Stomach (tissue), 19 donors: ENCODE data around the gene DRC3. TPM values are rescaled to one million over a fixed set of nuclear protein-coding genes. Genes with fewer than 3 reads are reported as not detected.

ENCODE experiments used
- DNase-seq, 2 donors: peaks; one replicate each; pipeline versions ENCODE4 v3.0.0 to v3.0.0-alpha.2; 2013 to 2019
- H3K27ac ChIP-seq, 5 donors: fragments of 200-600 bp in 4 of 5; sonication (generic) in 4 of 5; one replicate each; pipeline ENCODE4 v1.5.1; 2013 to 2019; ENCODE audit warnings: mild to moderate bottlenecking in 1 of 5, moderate library complexity in 1 of 5
- H3K27me3 ChIP-seq, 3 donors: fragments of 200-600 bp; sonication (generic); one replicate each; pipeline ENCODE4 v1.5.1; 2017 to 2019; ENCODE audit warnings: mixed run types in 1 of 3
- H3K36me3 ChIP-seq, 4 donors: fragments of 200-600 bp; sonication (generic); 1 replicate in 3 of 4; 2 replicates in 1 of 4; pipeline ENCODE4 v1.5.1; 2016 to 2019
- H3K4me1 ChIP-seq, 4 donors: fragments of 200-600 bp; sonication (generic); one replicate each; pipeline ENCODE4 v1.5.1; 2016 to 2019
- H3K4me3 ChIP-seq, 4 donors: fragments of 200-600 bp; sonication (generic) in 3 of 4; one replicate each; pipeline ENCODE4 v1.5.1; 2016 to 2019; ENCODE audit warnings: mild to moderate bottlenecking in 1 of 4
- H3K9me3 ChIP-seq, 4 donors: fragments of 200-600 bp; sonication (generic); one replicate each; pipeline ENCODE4 v1.5.1; 2016 to 2019
- CTCF ChIP-seq, 7 experiments: fragments of 450-650 bp in 4 of 7; fragments of 200-600 bp in 3 of 7; sonication (generic) in 3 of 7; IDR thresholded peaks; one replicate each; pipeline ENCODE4 v1.5.1; 2016 to 2019; ENCODE audit warnings: antibody characterized with exemption in 7 of 7, control low read depth in 2 of 7, mild to moderate bottlenecking in 1 of 7
- EP300 ChIP-seq: sonication (generic); formaldehyde crosslinking; IDR thresholded peaks from one replicate; pipeline ENCODE4 v1.6.1; 2017; ENCODE audit warnings: antibody characterized with exemption
- POLR2A ChIP-seq, 4 donors: fragments of 450-650 bp; IDR thresholded peaks; one replicate each; pipeline ENCODE4 v1.6.1; 2016; ENCODE audit warnings: antibody characterized with exemption in 4 of 4, control low read depth in 2 of 4, mild to moderate bottlenecking in 1 of 4, moderate library complexity in 1 of 4
- POLR2AphosphoS5 ChIP-seq, 3 donors: sonication (generic); formaldehyde crosslinking; IDR thresholded peaks; one replicate each; pipeline ENCODE4 v1.6.1; 2016; ENCODE audit warnings: antibody characterized with exemption in 3 of 3
- WGBS, 5 donors: extraction: QIAGEN DNeasy Blood & Tissue Kit in 3 of 5; methylation state at CpG; one replicate each; pipeline versions ENCODE4 v1.1.5 to v1.1.7; 2013 to 2018; 5-methylcytosine and 5-hydroxymethylcytosine counted together
- intact Hi-C: fragments of 100-400 bp; cut with DNase I; formaldehyde crosslinking; loops from one replicate; pipeline ENCODE4 v1.15.1; 2023; ENCODE audit warnings: low total_unique reads
- long read RNA-seq, 10 donors: transcript quantifications; one replicate each; lab custom pipeline, GENCODE V29; 2026
- polyA plus RNA-seq, 3 donors: library from polyadenylated mRNA; stranded (reverse); fragments of 200-250 nt; gene quantifications; one replicate each; pipeline ENCODE4 v1.2.3, GENCODE V29; 2013
- total RNA-seq, 5 donors: library from RNA; depleted of rRNA; stranded (reverse); fragments of >200 nt; gene quantifications; one replicate each; pipeline versions ENCODE4 v1.1.0 to v1.2.3, GENCODE V29; 2014 to 2016
- donor health status: healthy with polysubstance abuse.
- donor health status: Bipolar disorder and iron deficiency.
- donor health status: healthy.

The DRC3 gene, protein sequence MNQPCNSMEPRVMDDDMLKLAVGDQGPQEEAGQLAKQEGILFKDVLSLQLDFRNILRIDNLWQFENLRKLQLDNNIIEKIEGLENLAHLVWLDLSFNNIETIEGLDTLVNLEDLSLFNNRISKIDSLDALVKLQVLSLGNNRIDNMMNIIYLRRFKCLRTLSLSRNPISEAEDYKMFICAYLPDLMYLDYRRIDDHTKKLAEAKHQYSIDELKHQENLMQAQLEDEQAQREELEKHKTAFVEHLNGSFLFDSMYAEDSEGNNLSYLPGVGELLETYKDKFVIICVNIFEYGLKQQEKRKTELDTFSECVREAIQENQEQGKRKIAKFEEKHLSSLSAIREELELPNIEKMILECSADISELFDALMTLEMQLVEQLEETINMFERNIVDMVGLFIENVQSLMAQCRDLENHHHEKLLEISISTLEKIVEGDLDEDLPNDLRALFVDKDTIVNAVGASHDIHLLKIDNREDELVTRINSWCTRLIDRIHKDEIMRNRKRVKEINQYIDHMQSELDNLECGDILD
- total RNA-seq (10 to 100 TPM in 1 of 5 donors, 1 to 10 TPM in 3, not detected in 1; 1.1 to 16.5 (median 2.2) TPM), polyA plus RNA-seq (1 to 10 TPM; 1.6 to 6.4 (median 1.7) TPM)
- long read RNA-seq, donor 1: 0 reads
- long read RNA-seq, donor 2, partial matches to known transcripts: 0 of 6 reads
- long read RNA-seq, donor 2, other reads (novel, unspliced or antisense): 6 of 6 reads
- long read RNA-seq, donor 3: 0 reads
- long read RNA-seq, donor 4: 0 reads
- long read RNA-seq, donor 5: 0 reads
- long read RNA-seq, donor 6: 0 reads
- long read RNA-seq, donor 7: 0 reads
- long read RNA-seq, donor 8: 0 reads
- long read RNA-seq, donor 9: 0 reads
- long read RNA-seq, donor 10: 0 reads

DNA sequence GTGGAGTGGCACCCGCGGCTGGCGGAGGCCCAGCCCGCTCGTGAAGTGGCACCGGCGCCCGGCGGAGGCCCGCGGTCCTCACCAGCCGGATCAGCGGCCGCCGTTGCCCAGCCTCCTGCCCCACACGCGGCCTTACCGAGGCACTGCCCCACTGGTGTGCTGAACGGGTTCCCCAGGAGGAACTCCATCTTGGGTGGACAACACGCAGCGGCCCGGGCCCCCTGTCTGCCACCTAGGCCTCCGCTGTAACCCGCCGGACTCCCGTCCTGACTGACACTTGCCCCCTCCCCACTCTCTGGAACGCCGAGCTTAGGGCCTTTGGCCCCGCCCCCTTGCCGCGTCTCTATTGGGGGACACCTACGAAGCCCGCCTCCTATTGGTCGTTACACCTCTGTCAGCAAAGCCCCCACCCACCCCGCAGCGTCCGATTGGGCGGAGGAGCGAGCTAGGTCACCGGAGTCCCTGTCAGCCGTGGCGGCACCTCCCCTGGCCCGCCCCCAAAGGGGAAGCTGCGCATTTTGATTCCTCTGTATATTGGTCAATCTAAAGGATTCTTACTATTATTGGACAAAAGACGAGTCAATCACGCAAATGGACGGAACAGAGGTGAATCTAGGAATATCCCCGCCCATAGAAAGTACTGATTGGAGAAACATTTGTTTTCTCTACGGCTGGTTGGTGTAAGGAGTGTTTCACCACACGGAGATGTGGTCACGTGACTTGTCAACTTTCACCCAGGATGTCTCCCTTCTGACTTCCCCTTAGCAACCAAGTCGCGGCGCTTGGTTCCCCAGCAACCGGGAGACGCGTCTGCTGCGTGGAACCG is at the start of gene DRC3, which contains the start of gene TOM1L2:
Gene DRC3, plus strand, starts transcription at position 737 of the 826 bp plus-strand sequence. CDS start 4,737 bp downstream, outside the sequence.
Gene TOM1L2, minus strand, starts transcription at position 275 of the 826 bp plus-strand sequence. Its CDS starts 87 bp downstream, at position 188.
- peaks cover 23 to 55% (median 36%) of the 10 kb centered on the region in 4 donors for H3K4me1 ChIP-seq
- no peaks in the 10 kb centered on the region for H3K9me3 ChIP-seq
- peak within 1 kb of the TSS; percentile 92 to 99 (median 95) for H3K27ac ChIP-seq
- TF ChIP-seq POLR2A (IDR thresholded peaks at IDR 0.05) (peak in 2 of 4 donors; percentile 72 to 88), CTCF (IDR thresholded peaks at IDR 0.05) (peak in 2 of 7 experiments; percentile 26 to 30), EP300 (no peak), POLR2AphosphoS5 (IDR thresholded peaks at IDR 0.05) (peak; percentile 76 to 87 (median 84))
- no peaks in the 10 kb centered on the region for H3K36me3 ChIP-seq
- H3K4me3 ChIP-seq: peak within 1 kb of the TSS; percentile 74 to 95 (median 89)
- 0 to 1% (median 0%) methylated on average over 44 to 59 of the region's 59 CpGs for WGBS, 5 donors
- peak; percentile 100 for DNase-seq
- intact Hi-C loops: no loop called here
- H3K27me3 ChIP-seq: no peaks in the 10 kb centered on the region

GRCh38 chr17:17924131-17924856 is 48.4 kb upstream of the DRC3 start:
- no peak for DNase-seq
- Histone ChIP-seq H3K27ac (no peak overlapping the region), H3K9me3 (no peaks in the 10 kb centered on the region), H3K27me3 (no peaks in the 10 kb centered on the region), H3K4me1 (peaks cover 28 to 75% (median 56%) of the 10 kb centered on the region in 4 donors), H3K36me3 (no peaks in the 10 kb centered on the region), H3K4me3 (no peak overlapping the region)
- TF ChIP-seq POLR2AphosphoS5 (IDR thresholded peaks at IDR 0.05) (no peak), EP300 (no peak), CTCF (IDR thresholded peaks at IDR 0.05) (no peak), POLR2A (IDR thresholded peaks at IDR 0.05) (no peak)
- 96 to 98% (median 97%) methylated on average over 5 of the region's 5 CpGs for WGBS, 5 donors
- intact Hi-C loops: no loop called here

DNA sequence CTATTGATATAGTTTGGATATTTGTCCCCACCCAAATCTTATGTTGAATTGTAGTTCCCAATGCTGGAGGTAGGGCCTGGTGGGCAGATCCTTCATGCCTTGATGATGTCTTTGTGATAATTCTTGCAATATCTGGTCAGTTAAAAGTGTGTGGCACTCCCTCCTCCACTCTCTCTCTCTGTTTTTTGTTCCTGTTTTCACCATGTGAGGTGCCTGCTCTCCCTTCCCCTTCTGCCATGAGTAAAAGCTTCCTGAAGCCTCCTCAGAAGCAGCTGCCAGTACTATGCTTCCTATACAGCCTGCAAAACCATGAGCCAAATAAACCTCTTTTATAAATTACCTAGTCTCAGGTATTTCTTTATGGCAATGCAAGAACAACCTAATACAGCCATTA is 47.8 kb upstream of the DRC3 start:
- no peaks in the 10 kb centered on the region for H3K9me3 ChIP-seq
- H3K27ac ChIP-seq: no peak overlapping the region
- H3K27me3 ChIP-seq: no peaks in the 10 kb centered on the region
- DNase-seq: no peak
- no peak overlapping the region for H3K4me3 ChIP-seq
- no peak for TF ChIP-seq POLR2A (IDR thresholded peaks at IDR 0.05)
- no peak for TF ChIP-seq CTCF (IDR thresholded peaks at IDR 0.05)
- TF ChIP-seq POLR2AphosphoS5 (IDR thresholded peaks at IDR 0.05): no peak
- no peak for TF ChIP-seq EP300
- peaks cover 28 to 75% (median 57%) of the 10 kb centered on the region in 4 donors for H3K4me1 ChIP-seq
- intact Hi-C loops: no loop called here
- H3K36me3 ChIP-seq: no peaks in the 10 kb centered on the region
